ENCODE data around the gene JAK2. TPM values are rescaled to one million over a fixed set of nuclear protein-coding genes. Genes with fewer than 3 reads are reported as not detected.

The JAK2 gene
- total and polyA plus RNA-seq, 2 of the 4 experiments (the other 2 are of a cell fraction) = 2.3 to 6.1 TPM

GRCh38 chr9:4943346-4943745 is 41.7 kb upstream of the JAK2 start:
- no peak overlapping the region for H4K5ac ChIP-seq (ENCODE audit: low read depth, low read length)
- H2BK15ac ChIP-seq (ENCODE audit: low read depth, low read length) = no peak overlapping the region
- dilution Hi-C loops (cut with HindIII; ENCODE audit: low sequenced_read_pairs, unreplicated experiment) (no loop called here), intact Hi-C loops (cut with micrococcal nuclease) (no loop called here), in situ Hi-C loops (cut with MboI; ENCODE audit: low sequenced_read_pairs) (no loop called here)
- H3K4ac ChIP-seq (ENCODE audit: low read depth, low read length) = no peak overlapping the region
- no peaks in the 10 kb centered on the region for H3K79me1 ChIP-seq (ENCODE audit: low read depth in 1 of 2, low read length in 2 of 2)
- H2AFZ ChIP-seq (replicated peaks; ENCODE audit: low read length, poor library complexity) = no peak overlapping the region
- no peak overlapping the region for H2AK5ac ChIP-seq (ENCODE audit: low read depth, low read length)
- H3K36me3 ChIP-seq (ENCODE audit: control insufficient read depth, insufficient read depth, low read length) = no peaks in the 10 kb centered on the region
- no peak overlapping the region for H3K18ac ChIP-seq (ENCODE audit: low read depth, low read length)
- no peak overlapping the region for H4K8ac ChIP-seq (ENCODE audit: low read depth in 2 of 2, low read length in 2 of 2)
- H3K23ac ChIP-seq (ENCODE audit: low read depth, low read length) = no peak overlapping the region
- H4K20me1 ChIP-seq (ENCODE audit: insufficient read depth, low read length) = no peaks in the 10 kb centered on the region
- H2BK120ac ChIP-seq (ENCODE audit: low read depth, low read length) = no peak overlapping the region
- no peaks in the 10 kb centered on the region for H3K4me1 ChIP-seq (ENCODE audit: control insufficient read depth, insufficient read depth, low read length)
- H4K91ac ChIP-seq (ENCODE audit: insufficient read depth, low read depth, low read length) = no peak overlapping the region
- H3K9me3 ChIP-seq (ENCODE audit: control insufficient read depth, insufficient read depth, low read length) = no peaks in the 10 kb centered on the region
- ATAC-seq (ENCODE audit: low read depth) (no peak), DNase-seq (no peak)
- no peak overlapping the region for H3K4me2 ChIP-seq (ENCODE audit: low read depth, low read length)
- no peak overlapping the region for H2AK9ac ChIP-seq (replicated peaks; ENCODE audit: low read depth, low read length, poor library complexity)
- H3K9ac ChIP-seq (ENCODE audit: low read depth, low read length) = no peak overlapping the region
- no peak overlapping the region for H3K14ac ChIP-seq (replicated peaks; ENCODE audit: low read depth, low read length)
- H3K27me3 ChIP-seq (ENCODE audit: control insufficient read depth, insufficient read depth, low read length) = no peaks in the 10 kb centered on the region
- no TSS peak for BruUV-seq (replicated peaks)
- POLR2A ChIA-PET (ENCODE audit: unreplicated experiment) = no interaction called here
- H3K4me3 ChIP-seq (ENCODE audit: insufficient read depth, low read depth, low read length) = no peak overlapping the region
- WGBS, 2 experiments (ENCODE audit: extremely low coverage in 2 of 2, insufficient read length in 1 of 2) = no CpG with 5 or more reads among the region's 4 CpGs
- H3K27ac ChIP-seq (ENCODE audit: insufficient read depth, low read length) = no peak overlapping the region
- no peak overlapping the region for H2BK5ac ChIP-seq (ENCODE audit: low read depth, low read length, poor library complexity, severe bottlenecking)
- CTCF ChIA-PET = no interaction called here
- no peak overlapping the region for H3K56ac ChIP-seq (ENCODE audit: extremely low read depth, insufficient read depth, low read length)
- no peak for TF ChIP-seq SMC3 (IDR thresholded peaks at IDR 0.05; ENCODE audit: low read depth, low read length)
- TF ChIP-seq BHLHE40 (IDR thresholded peaks at IDR 0.05; ENCODE audit: low read depth, low read length) = no peak
- no peak for TF ChIP-seq USF2 (IDR thresholded peaks at IDR 0.05; ENCODE audit: low read depth, low read length)
- TF ChIP-seq MAZ (IDR thresholded peaks at IDR 0.05; ENCODE audit: borderline replicate concordance, low read depth, low read length) = no peak
- TF ChIP-seq CHD1 (IDR thresholded peaks at IDR 0.05; ENCODE audit: low read depth, low read length) = no peak
- no peak for TF ChIP-seq POLR2A (IDR thresholded peaks at IDR 0.05; ENCODE audit: low read depth, low read length)
- no peak for TF ChIP-seq CTCF (conservative IDR thresholded peaks at IDR 0.05; ENCODE audit: low read depth, low read length)
- TF ChIP-seq FOS (IDR thresholded peaks at IDR 0.05; ENCODE audit: low read depth, low read length) = no peak
- TF ChIP-seq ELK1 (IDR thresholded peaks at IDR 0.05; ENCODE audit: borderline replicate concordance, low read depth, low read length) = no peak
- TF ChIP-seq CEBPB (IDR thresholded peaks at IDR 0.05; ENCODE audit: low read depth, low read length) = no peak
- TF ChIP-seq RFX5 (IDR thresholded peaks at IDR 0.05; ENCODE audit: low read depth, low read length) = no peak
- TF ChIP-seq MAFK (IDR thresholded peaks at IDR 0.05; ENCODE audit: low read depth, low read length) = no peak
- TF ChIP-seq NFE2L2 (IDR thresholded peaks at IDR 0.05; ENCODE audit: low read depth, low read length) = no peak
- TF ChIP-seq RCOR1 (IDR thresholded peaks at IDR 0.05; ENCODE audit: insufficient replicate concordance, low read length) = no peak
- H3K9me1 ChIP-seq (ENCODE audit: insufficient read depth, low read length) = no peaks in the 10 kb centered on the region
- no peak overlapping the region for H2BK20ac ChIP-seq (ENCODE audit: low read depth, low read length)
